Measurements from ENCODE around the gene MIGA2. TPM values are rescaled to one million over a fixed set of nuclear protein-coding genes. Genes with fewer than 3 reads are reported as not detected.
"Not testable (repeated sequence)": the region's sequence is repeated elsewhere in the genome, so short reads cannot be mapped to it uniquely, and the experiment has no call there.

MIGA2 gene
- total RNA-seq, result 39.3 TPM
- long read RNA-seq, partial matches to known transcripts, result 42 of 93 reads
- long read RNA-seq, other reads (novel, unspliced or antisense), result 49 of 93 reads

- DNase-seq (ENCODE audit: low spot score), result peak; percentile 98
- intact Hi-C loops (cut with DNase I), result loop anchor here (2.0 kb wide), 1 partner anchor 74 kb away; the partner anchor contains the start of genes CRAT and PTPA
Observed at GRCh38 chr9:129036241-129036922, at the start of gene MIGA2. TSS of gene MIGA2 (plus strand) at chr9:129036626. CDS start at chr9:129040595, 3,969 bp downstream.

GRCh38 chr9:128986671-128987070 is 49.8 kb upstream of the MIGA2 start:
- no peak for DNase-seq (ENCODE audit: low spot score)

GRCh38 chr9:128987805-128988204 is 48.6 kb upstream of the MIGA2 start:
- no peak for DNase-seq (ENCODE audit: low spot score)
- intact Hi-C loops (cut with DNase I), result no loop called here

More at GRCh38 chr9:128986671-128987070, 49.8 kb upstream of the MIGA2 start:
- intact Hi-C loops (cut with DNase I), result no loop called here

GRCh38 chr9:128992995-128993394 is 43.4 kb upstream of the MIGA2 start:
- intact Hi-C loops (cut with DNase I), result no loop called here
- DNase-seq (ENCODE audit: low spot score), result no peak

- intact Hi-C loops (cut with DNase I), result no loop called here
- no peak for DNase-seq (ENCODE audit: low spot score)
Observed at GRCh38 chr9:128995791-128996190, 40.6 kb upstream of the MIGA2 start.

- no peak for DNase-seq (ENCODE audit: low spot score)
- intact Hi-C loops (cut with DNase I), result no loop called here
Observed at GRCh38 chr9:128998462-128998861, 38.0 kb upstream of the MIGA2 start.

- intact Hi-C loops (cut with DNase I), result no loop called here
- no peak for DNase-seq (ENCODE audit: low spot score)
Observed at GRCh38 chr9:128999581-129000206, 36.7 kb upstream of the MIGA2 start.

- intact Hi-C loops (cut with DNase I), result no loop called here
Observed at GRCh38 chr9:129001504-129002325, 34.7 kb upstream of the MIGA2 start.

GRCh38 chr9:129002992-129003391 is 33.4 kb upstream of the MIGA2 start:
- intact Hi-C loops (cut with DNase I), result no loop called here

More at GRCh38 chr9:129001504-129002325, 34.7 kb upstream of the MIGA2 start:
- no peak for DNase-seq (ENCODE audit: low spot score)

GRCh38 chr9:129004173-129004572 is 32.3 kb upstream of the MIGA2 start:
- intact Hi-C loops (cut with DNase I); DNase-seq (ENCODE audit: low spot score): not testable (repeated sequence)

More at GRCh38 chr9:129002992-129003391, 33.4 kb upstream of the MIGA2 start:
- no peak for DNase-seq (ENCODE audit: low spot score)

GRCh38 chr9:129005336-129005997 is 31.0 kb upstream of the MIGA2 start:
- intact Hi-C loops (cut with DNase I), result loop anchor here (5.0 kb wide), 1 partner anchor 58 kb away; the partner anchor contains the start of genes DOLK and NUP188
- no peak for DNase-seq (ENCODE audit: low spot score)

GRCh38 chr9:129006328-129007034 is 29.9 kb upstream of the MIGA2 start:
- intact Hi-C loops (cut with DNase I), result loop anchor here (5.0 kb wide), 1 partner anchor 59 kb away; the partner anchor contains the start of genes DOLK and NUP188
- DNase-seq (ENCODE audit: low spot score), result no peak

GRCh38 chr9:129007035-129007765 is 29.2 kb upstream of the MIGA2 start:
- no peak for DNase-seq (ENCODE audit: low spot score)
- intact Hi-C loops (cut with DNase I), result loop anchor here (5.0 kb wide), 1 partner anchor 60 kb away; the partner anchor contains the start of genes DOLK and NUP188

GRCh38 chr9:129007766-129008468 is 28.5 kb upstream of the MIGA2 start:
- no peak for DNase-seq (ENCODE audit: low spot score)
- intact Hi-C loops (cut with DNase I), result loop anchor here (5.0 kb wide), 1 partner anchor 61 kb away; the partner anchor contains the start of genes DOLK and NUP188

- intact Hi-C loops (cut with DNase I), result loop anchor here (5.0 kb wide), 1 partner anchor 61 kb away; the partner anchor contains the start of genes DOLK and NUP188
- DNase-seq (ENCODE audit: low spot score), result no peak
Observed at GRCh38 chr9:129008469-129008965, 27.9 kb upstream of the MIGA2 start.

- no peak for DNase-seq (ENCODE audit: low spot score)
- intact Hi-C loops (cut with DNase I), result loop anchor here (5.0 kb wide), 1 partner anchor 62 kb away; the partner anchor contains the start of genes DOLK and NUP188
Observed at GRCh38 chr9:129008986-129009583, 27.3 kb upstream of the MIGA2 start.
